ENCODE measurements around the gene CITED1.
A peak's percentile ranks its signal among the peaks of the same experiment; 100 is the strongest.
"Not testable (repeated sequence)": the region's sequence is repeated elsewhere in the genome, so short reads cannot be mapped to it uniquely, and the experiment has no call there.

The CITED1 gene

GRCh38 chrX:72305286-72306084 is at the start of gene CITED1:
CITED1 (minus strand) TSS chrX:72305914; CDS start chrX:72302869, 3,045 bp downstream.
- DNase-seq: no peak

GRCh38 chrX:72352786-72353185 is 47.1 kb upstream of the CITED1 start:
- no peak for DNase-seq

GRCh38 chrX:72351606-72352334 is 46.1 kb upstream of the CITED1 start:
- no peak for DNase-seq

- DNase-seq: no peak
These were observed 43.5 kb upstream of the CITED1 start for GRCh38 chrX:72349190-72349589.

- DNase-seq: no peak
These were observed 42.7 kb upstream of the CITED1 start for GRCh38 chrX:72348247-72348979.

GRCh38 chrX:72347366-72347765 is 41.7 kb upstream of the CITED1 start:
- no peak for DNase-seq

- no peak for DNase-seq
These were observed 40.7 kb upstream of the CITED1 start for GRCh38 chrX:72346302-72346949.

- DNase-seq: no peak
These were observed 34.9 kb upstream of the CITED1 start for GRCh38 chrX:72340626-72341025.

- no peak for DNase-seq
These were observed 34.3 kb upstream of the CITED1 start for GRCh38 chrX:72340041-72340440.

GRCh38 chrX:72330131-72330530 is 24.4 kb upstream of the CITED1 start:
- DNase-seq: no peak

GRCh38 chrX:72326605-72327300 is 21.0 kb upstream of the CITED1 start:
- no peak for DNase-seq

GRCh38 chrX:72319651-72320050 is 13.9 kb upstream of the CITED1 start:
- not testable (repeated sequence) for DNase-seq

- DNase-seq: no peak
These were observed 11.4 kb upstream of the CITED1 start for GRCh38 chrX:72317139-72317538.

- DNase-seq: no peak
These were observed 10.8 kb upstream of the CITED1 start for GRCh38 chrX:72316408-72317110.

- no peak for DNase-seq
These were observed 9.2 kb upstream of the CITED1 start for GRCh38 chrX:72314881-72315280.

- no peak for DNase-seq
These were observed 8.3 kb upstream of the CITED1 start for GRCh38 chrX:72313707-72314641.

GRCh38 chrX:72312311-72312940 is 6.7 kb upstream of the CITED1 start:
- no peak for DNase-seq

- DNase-seq: peak; percentile 42
These were observed 3.8 kb upstream of the CITED1 start for GRCh38 chrX:72309297-72310071.

All from hematopoietic multipotent progenitor cell treated with erythropoietin and hydrocortisone succinate and interleukin-3 and kit ligand, for 8 days (in vitro differentiated cells).